ENCODE results near the gene INHBE. TPM values are rescaled to one million over a fixed set of nuclear protein-coding genes. Genes with fewer than 3 reads are reported as not detected.
"Not testable (repeated sequence)": the region's sequence is repeated elsewhere in the genome, so short reads cannot be mapped to it uniquely, and the experiment has no call there.

Gene INHBE
- total and polyA plus RNA-seq, 3 experiments from 2014 or later, result 0.38 to 0.61 TPM; not detected in 1

GRCh38 chr12:57433370-57433769 is 21.7 kb upstream of the INHBE start:
- peaks cover 19% of the 10 kb centered on the region for H3K4me1 ChIP-seq (ENCODE audit: insufficient read depth, low read length)
- no peaks in the 10 kb centered on the region for H3K9me3 Mint-ChIP-seq
- H3K27me3 ChIP-seq (ENCODE audit: insufficient read depth, low read length, poor library complexity, severe bottlenecking), result no peaks in the 10 kb centered on the region
- H3K4me3 Mint-ChIP-seq, result no peak overlapping the region
- peaks cover 31 to 45% (median 35%) of the 10 kb centered on the region in 3 donors for H3K4me1 Mint-ChIP-seq
- H3K36me3 ChIP-seq (ENCODE audit: insufficient read depth, low read length), result no peaks in the 10 kb centered on the region
- H3K27ac Mint-ChIP-seq, result no peak overlapping the region
- H3K4me3 ChIP-seq (ENCODE audit: low read length), result no peak overlapping the region
- H3K27me3 Mint-ChIP-seq, result no peaks in the 10 kb centered on the region
- H3K36me3 Mint-ChIP-seq, result peaks cover 0 to 11% (median 0%) of the 10 kb centered on the region in 3 donors
- no peak for DNase-seq
- no peaks in the 10 kb centered on the region for H3K9me3 ChIP-seq (ENCODE audit: low read length)
- POLR2A ChIA-PET, result no interaction called here
- no peak overlapping the region for H3K27ac ChIP-seq (ENCODE audit: low read depth, low read length)
- CTCF ChIA-PET, result interaction anchor here (0.6 to 1.6 kb wide), 3 partner anchors 20 to 47 kb away, joined by 3 to 6 read pairs (median 6); partner anchors contain the start of genes ARHGAP9 and GLI1

- Mint-ChIP-seq H3K27ac (peak within 1 kb of the TSS in 6 of 8 donors; percentile 2 to 79 (median 35)), H3K36me3 (peaks cover 0 to 9% (median 0%) of the 10 kb centered on the region in 3 donors), H3K4me3 (peak within 1 kb of the TSS in 4 of 7 donors; percentile 15 to 77 (median 64)), H3K4me1 (peaks cover 21 to 32% (median 23%) of the 10 kb centered on the region in 3 donors), H3K27me3 (no peaks in the 10 kb centered on the region), H3K9me3 (no peaks in the 10 kb centered on the region)
- no peaks in the 10 kb centered on the region for H3K36me3 ChIP-seq (ENCODE audit: insufficient read depth, low read length)
- POLR2A ChIA-PET, result no interaction called here
- H3K27ac ChIP-seq (ENCODE audit: low read depth, low read length), result no peak within 1 kb of the TSS
- no peaks in the 10 kb centered on the region for H3K27me3 ChIP-seq (ENCODE audit: insufficient read depth, low read length, poor library complexity, severe bottlenecking)
- H3K9me3 ChIP-seq (ENCODE audit: low read length), result no peaks in the 10 kb centered on the region
- no peak for DNase-seq
- H3K4me1 ChIP-seq (ENCODE audit: insufficient read depth, low read length), result peaks cover 11% of the 10 kb centered on the region
- CTCF ChIA-PET, result interaction anchor here (1.0 to 1.8 kb wide), 3 partner anchors 18 to 28 kb away, joined by 4 to 9 read pairs (median 6); no protein-coding TSS in a partner anchor
- no peak within 1 kb of the TSS for H3K4me3 ChIP-seq (ENCODE audit: low read length)
Observed at GRCh38 chr12:57434517-57435223, 20.4 kb upstream of the INHBE start, which contains the start of gene INHBC. Gene INHBC, plus strand, starts transcription at chr12:57434784. Its CDS starts 103 bp downstream, at chr12:57434887.

GRCh38 chr12:57435293-57435692 is 19.8 kb upstream of the INHBE start:
- peaks cover 7% of the 10 kb centered on the region for H3K4me1 ChIP-seq (ENCODE audit: insufficient read depth, low read length)
- H3K4me3 Mint-ChIP-seq, result peak overlapping the region in 4 of 7 donors; percentile 15 to 77 (median 64)
- H3K27ac ChIP-seq (ENCODE audit: low read depth, low read length), result no peak overlapping the region
- POLR2A ChIA-PET, result no interaction called here
- no peaks in the 10 kb centered on the region for H3K27me3 Mint-ChIP-seq
- no peaks in the 10 kb centered on the region for H3K27me3 ChIP-seq (ENCODE audit: insufficient read depth, low read length, poor library complexity, severe bottlenecking)
- no peaks in the 10 kb centered on the region for H3K9me3 Mint-ChIP-seq
- DNase-seq, result no peak
- peaks cover 0 to 7% (median 0%) of the 10 kb centered on the region in 3 donors for H3K36me3 Mint-ChIP-seq
- H3K27ac Mint-ChIP-seq, result peak overlapping the region in 6 of 8 donors; percentile 2 to 79 (median 30)
- H3K4me1 Mint-ChIP-seq, result peaks cover 16 to 26% (median 16%) of the 10 kb centered on the region in 3 donors
- H3K9me3 ChIP-seq (ENCODE audit: low read length), result no peaks in the 10 kb centered on the region
- H3K36me3 ChIP-seq (ENCODE audit: insufficient read depth, low read length), result no peaks in the 10 kb centered on the region
- H3K4me3 ChIP-seq (ENCODE audit: low read length), result no peak overlapping the region
- CTCF ChIA-PET, result interaction anchor here (1.0 to 1.8 kb wide), 3 partner anchors 17 to 28 kb away, joined by 4 to 9 read pairs (median 6); no protein-coding TSS in a partner anchor

- Histone ChIP-seq H3K36me3 (ENCODE audit: insufficient read depth, low read length) (no peaks in the 10 kb centered on the region), H3K27me3 (ENCODE audit: insufficient read depth, low read length, poor library complexity, severe bottlenecking) (no peaks in the 10 kb centered on the region), H3K4me3 (ENCODE audit: low read length) (no peak overlapping the region), H3K4me1 (ENCODE audit: insufficient read depth, low read length) (no peaks in the 10 kb centered on the region), H3K9me3 (ENCODE audit: low read length) (no peaks in the 10 kb centered on the region), H3K27ac (ENCODE audit: low read depth, low read length) (no peak overlapping the region)
- H3K4me3 Mint-ChIP-seq, result no peak overlapping the region
- H3K36me3 Mint-ChIP-seq, result peaks cover 0 to 14% (median 0%) of the 10 kb centered on the region in 3 donors
- H3K9me3 Mint-ChIP-seq, result peaks cover 0 to 20% (median 12%) of the 10 kb centered on the region in 5 donors
- no peak for DNase-seq
- peaks cover 4 to 12% (median 5%) of the 10 kb centered on the region in 3 donors for H3K4me1 Mint-ChIP-seq
- H3K27ac Mint-ChIP-seq, result peak overlapping the region in 2 of 8 donors; percentile 2 to 26
- POLR2A ChIA-PET, result no interaction called here
- CTCF ChIA-PET, result interaction anchor here (1.5 kb wide), 1 partner anchor 21 kb away, joined by 6 read pairs; the partner anchor contains the start of gene GLI1
- H3K27me3 Mint-ChIP-seq, result peaks cover 10 to 11% of the 10 kb centered on the region in 2 donors
Observed at GRCh38 chr12:57438400-57438799, 16.7 kb upstream of the INHBE start.

- H3K9me3 Mint-ChIP-seq, result peaks cover 0 to 20% (median 12%) of the 10 kb centered on the region in 5 donors
- peaks cover 0 to 14% (median 0%) of the 10 kb centered on the region in 3 donors for H3K36me3 Mint-ChIP-seq
- no peaks in the 10 kb centered on the region for H3K9me3 ChIP-seq (ENCODE audit: low read length)
- no peak overlapping the region for H3K27ac Mint-ChIP-seq
- H3K27ac ChIP-seq (ENCODE audit: low read depth, low read length), result no peak overlapping the region
- no peak for DNase-seq
- H3K4me3 ChIP-seq (ENCODE audit: low read length), result no peak overlapping the region
- no peaks in the 10 kb centered on the region for H3K4me1 ChIP-seq (ENCODE audit: insufficient read depth, low read length)
- no peaks in the 10 kb centered on the region for H3K27me3 ChIP-seq (ENCODE audit: insufficient read depth, low read length, poor library complexity, severe bottlenecking)
- CTCF ChIA-PET, result interaction anchor here (1.3 kb wide), 1 partner anchor 13 kb away, joined by 3 read pairs; no protein-coding TSS in a partner anchor
- H3K4me3 Mint-ChIP-seq, result no peak overlapping the region
- H3K36me3 ChIP-seq (ENCODE audit: insufficient read depth, low read length), result no peaks in the 10 kb centered on the region
- POLR2A ChIA-PET, result interaction anchor here (0.7 kb wide), 1 partner anchor 56 kb away, joined by 5 read pairs; no protein-coding TSS in a partner anchor
- H3K27me3 Mint-ChIP-seq, result peaks cover 10 to 11% of the 10 kb centered on the region in 2 donors
- peaks cover 4 to 7% (median 5%) of the 10 kb centered on the region in 3 donors for H3K4me1 Mint-ChIP-seq
Observed at GRCh38 chr12:57439762-57440266, 15.3 kb upstream of the INHBE start.

- not testable (repeated sequence) for H3K27me3 ChIP-seq (ENCODE audit: insufficient read depth, low read length, poor library complexity, severe bottlenecking); H3K36me3 ChIP-seq (ENCODE audit: insufficient read depth, low read length); H3K9me3 ChIP-seq (ENCODE audit: low read length); H3K27ac Mint-ChIP-seq; H3K4me1 ChIP-seq (ENCODE audit: insufficient read depth, low read length); DNase-seq; H3K4me3 Mint-ChIP-seq; H3K27ac ChIP-seq (ENCODE audit: low read depth, low read length); H3K4me3 ChIP-seq (ENCODE audit: low read length); H3K4me1 Mint-ChIP-seq
- CTCF ChIA-PET, result interaction anchor here (0.7 to 1.3 kb wide), 2 partner anchors 11 to 165 kb away, joined by 3 read pairs; no protein-coding TSS in a partner anchor
- H3K9me3 Mint-ChIP-seq, result peaks cover 0 to 20% (median 12%) of the 10 kb centered on the region in 5 donors
- H3K36me3 Mint-ChIP-seq, result peaks cover 0 to 14% (median 0%) of the 10 kb centered on the region in 3 donors
- peaks cover 10 to 11% of the 10 kb centered on the region in 2 donors for H3K27me3 Mint-ChIP-seq
- POLR2A ChIA-PET, result interaction anchor here (0.6 kb wide), 1 partner anchor 128 kb away, joined by 3 read pairs; no protein-coding TSS in a partner anchor
Observed at GRCh38 chr12:57441393-57441792, 13.7 kb upstream of the INHBE start.

GRCh38 chr12:57441846-57442427 is 13.2 kb upstream of the INHBE start:
- Histone ChIP-seq H3K4me1 (ENCODE audit: insufficient read depth, low read length) (no peaks in the 10 kb centered on the region), H3K27ac (ENCODE audit: low read depth, low read length) (no peak overlapping the region), H3K4me3 (ENCODE audit: low read length) (no peak overlapping the region), H3K9me3 (ENCODE audit: low read length) (no peaks in the 10 kb centered on the region), H3K36me3 (ENCODE audit: insufficient read depth, low read length) (no peaks in the 10 kb centered on the region), H3K27me3 (ENCODE audit: insufficient read depth, low read length, poor library complexity, severe bottlenecking) (no peaks in the 10 kb centered on the region)
- CTCF ChIA-PET, result interaction anchor here (1.1 kb wide), 1 partner anchor 16 kb away, joined by 3 read pairs; no protein-coding TSS in a partner anchor
- DNase-seq, result no peak
- H3K4me3 Mint-ChIP-seq, result no peak overlapping the region
- H3K9me3 Mint-ChIP-seq, result peaks cover 0 to 20% (median 12%) of the 10 kb centered on the region in 5 donors
- H3K27ac Mint-ChIP-seq, result no peak overlapping the region
- peaks cover 10 to 11% of the 10 kb centered on the region in 2 donors for H3K27me3 Mint-ChIP-seq
- POLR2A ChIA-PET, result interaction anchor here (0.6 kb wide), 1 partner anchor 129 kb away, joined by 3 read pairs; no protein-coding TSS in a partner anchor
- H3K4me1 Mint-ChIP-seq, result no peaks in the 10 kb centered on the region
- peaks cover 0 to 14% (median 0%) of the 10 kb centered on the region in 3 donors for H3K36me3 Mint-ChIP-seq

Measured in CD8-positive, alpha-beta memory T cell (primary cell).